T-cell (primary cell): ENCODE measurements around the gene DENND5A. TPM values are rescaled to one million over a fixed set of nuclear protein-coding genes. Genes with fewer than 3 reads are reported as not detected.

Experiments
- ATAC-seq, 4 experiments: fragments of 200-7000 bp in 3 of 4; fragments of 150-1000 bp in 1 of 4; cut with Tn5 transposase; replicated peaks in 1 of 4; 1 replicate in 3 of 4; 2 replicates in 1 of 4; pipeline ENCODE4 v1.10.0; 2021; ENCODE audit warnings: moderate library complexity in 3 of 4, mild to moderate bottlenecking in 2 of 4, moderate number of reproducible peaks in 1 of 4
- CTCF ChIA-PET, 2 donors: fragments of 300-600 bp; sonication (Branson Sonifier 250); formaldehyde crosslinking; loops; one replicate each; lab custom pipeline; 2022; ENCODE audit warnings: antibody characterized with exemption in 2 of 2; lab: Charles Lee
- POLR2A ChIA-PET, 2 donors: fragments of 300-600 bp; sonication (Branson Sonifier 250); formaldehyde crosslinking; loops; one replicate each; lab custom pipeline; 2022; ENCODE audit warnings: antibody characterized with exemption in 2 of 2; lab: Charles Lee
- DNase-seq, 35 experiments: peaks; one replicate each; pipeline versions ENCODE4 v3.0.0 to v3.0.0-alpha.2; 2013 to 2023
- H3K27ac ChIP-seq: one replicate; pipeline ENCODE4 v1.5.1; 2013; ENCODE audit warnings: low read length
- H3K27me3 ChIP-seq, 2 experiments: replicated peaks in 1 of 2; 1 replicate in 1 of 2; 2 replicates in 1 of 2; pipeline versions ENCODE4 v1.6.1 to v1.7.0; 2013; ENCODE audit warnings: low read length in 1 of 2, mixed read lengths in 1 of 2; ENCODE audit not compliant: control insufficient read depth in 2 of 2, insufficient read depth in 2 of 2; ENCODE audit errors: extremely low read depth in 1 of 2
- H3K36me3 ChIP-seq, 2 donors: 1 replicate in 1 of 2; 2 replicates in 1 of 2; pipeline versions ENCODE4 v1.6.1 to v1.7.0; 2013; ENCODE audit warnings: low read length in 1 of 2; ENCODE audit not compliant: control insufficient read depth in 2 of 2, insufficient read depth in 1 of 2; ENCODE audit errors: extremely low read depth in 1 of 2
- H3K4me1 ChIP-seq, 2 experiments: 1 replicate in 1 of 2; 2 replicates in 1 of 2; pipeline versions ENCODE4 v1.6.1 to v1.7.0; 2013; ENCODE audit warnings: low read length in 2 of 2, mixed read lengths in 1 of 2; ENCODE audit not compliant: insufficient read depth in 2 of 2, control insufficient read depth in 1 of 2; ENCODE audit errors: extremely low read depth in 1 of 2
- H3K4me3 ChIP-seq, 2 donors: 1 replicate in 1 of 2; 2 replicates in 1 of 2; pipeline versions ENCODE4 v1.5.1 to v1.7.0; 2013; ENCODE audit warnings: mild to moderate bottlenecking in 2 of 2, low read length in 1 of 2, moderate library complexity in 1 of 2; ENCODE audit not compliant: control insufficient read depth in 1 of 2; ENCODE audit errors: extremely low read depth in 1 of 2
- H3K9me3 ChIP-seq: 2 replicates; pipeline ENCODE4 v1.7.0; 2013
- H3K27ac Mint-ChIP-seq, 2 donors: one replicate each; pipeline ENCODE4 v1.8.0; 2020 to 2021; ENCODE audit warnings: mild to moderate bottlenecking in 2 of 2, mixed read lengths in 2 of 2
- H3K27me3 Mint-ChIP-seq, 2 donors: one replicate each; pipeline ENCODE4 v1.8.0; 2021 to 2022; ENCODE audit warnings: mixed read lengths in 2 of 2
- H3K36me3 Mint-ChIP-seq: one replicate; pipeline ENCODE4 v1.8.0; 2021; ENCODE audit warnings: mixed read lengths
- H3K4me1 Mint-ChIP-seq, 3 donors: one replicate each; pipeline ENCODE4 v1.8.0; 2020 to 2022; ENCODE audit warnings: mixed read lengths in 3 of 3, mild to moderate bottlenecking in 1 of 3
- H3K4me3 Mint-ChIP-seq, 3 donors: one replicate each; pipeline ENCODE4 v1.8.0; 2020 to 2022; ENCODE audit warnings: mild to moderate bottlenecking in 3 of 3, mixed read lengths in 3 of 3, moderate library complexity in 3 of 3
- H3K9me3 Mint-ChIP-seq, 3 donors: one replicate each; pipeline ENCODE4 v1.8.0; 2020 to 2022; ENCODE audit warnings: mixed read lengths in 3 of 3
- WGBS: methylation state at CpG from one replicate; pipeline ENCODE4 v1.1.5; 2013; ENCODE audit warnings: missing lambda C conversion rate; ENCODE audit not compliant: insufficient coverage; 5-methylcytosine and 5-hydroxymethylcytosine counted together
- total RNA-seq, 35 experiments: library from RNA in 6 of 35; stranded (reverse) in 6 of 35; fragments of 120-200 nt in 1 of 35; gene quantifications; one replicate each; pipeline versions ENCODE4 v1.2.1 to v1.2.4 and lab custom pipeline; 2013 to 2026

Gene DENND5A
- total RNA-seq, 5 donors from 2014 or later (not counting 1 experiment from before 2014, with no cell fraction given) = 57.8 to 151 (median 84.2) TPM

- no peaks in the 10 kb centered on the region for H3K9me3 ChIP-seq
- no peak for DNase-seq
- peaks cover 59 to 67% of the 10 kb centered on the region in 2 donors for H3K27me3 Mint-ChIP-seq
- H3K4me1 ChIP-seq = peaks cover 0 to 7% of the 10 kb centered on the region in 2 experiments
- no peaks in the 10 kb centered on the region for H3K36me3 Mint-ChIP-seq
- peaks cover 4 to 62% of the 10 kb centered on the region in 2 experiments for H3K27me3 ChIP-seq
- H3K9me3 Mint-ChIP-seq = no peaks in the 10 kb centered on the region
- CTCF ChIA-PET = no interaction called here
- H3K36me3 ChIP-seq = no peaks in the 10 kb centered on the region
- H3K27ac Mint-ChIP-seq = no peak within 1 kb of the TSS
- ATAC-seq = peak in 2 of 4 experiments; percentile 35 to 49
- 5% methylated on average over 102 of the region's 113 CpGs for WGBS
- H3K4me3 Mint-ChIP-seq = peak within 1 kb of the TSS; percentile 55 to 63 (median 55)
- no peak within 1 kb of the TSS for H3K4me3 ChIP-seq
- POLR2A ChIA-PET = no interaction called here
- H3K27ac ChIP-seq = no peak within 1 kb of the TSS
- peaks cover 10 to 19% (median 13%) of the 10 kb centered on the region in 3 donors for H3K4me1 Mint-ChIP-seq
Measured at GRCh38 chr11:9091044-9091922, 173.9 kb downstream of the DENND5A start, which contains the start of gene SCUBE2. TSS of gene SCUBE2 (minus strand) at chr11:9091599. CDS start at chr11:9091528, 71 bp downstream.

- Mint-ChIP-seq H3K4me1 (peaks cover 10 to 19% (median 13%) of the 10 kb centered on the region in 3 donors), H3K4me3 (peak overlapping the region; percentile 55), H3K27ac (no peak overlapping the region), H3K9me3 (no peaks in the 10 kb centered on the region), H3K36me3 (no peaks in the 10 kb centered on the region), H3K27me3 (peaks cover 57 to 64% of the 10 kb centered on the region in 2 donors)
- peaks cover 0 to 7% of the 10 kb centered on the region in 2 experiments for H3K4me1 ChIP-seq
- no peak for DNase-seq
- POLR2A ChIA-PET = no interaction called here
- no peak for ATAC-seq
- CTCF ChIA-PET = interaction anchor here in 1 of 2 donors (0.6 kb wide), 1 partner anchor 168 kb away, joined by 3 read pairs; no protein-coding TSS in a partner anchor
- WGBS = 44% methylated on average over 16 of the region's 20 CpGs
- no peaks in the 10 kb centered on the region for H3K9me3 ChIP-seq
- no peak overlapping the region for H3K4me3 ChIP-seq
- no peak overlapping the region for H3K27ac ChIP-seq
- H3K36me3 ChIP-seq = no peaks in the 10 kb centered on the region
- peaks cover 4 to 62% of the 10 kb centered on the region in 2 experiments for H3K27me3 ChIP-seq
Measured at GRCh38 chr11:9090488-9091043, 174.6 kb downstream of the DENND5A start.

- H3K4me3 Mint-ChIP-seq = no peak overlapping the region
- ATAC-seq = no peak
- ChIA-PET CTCF (interaction anchor here in 1 of 2 donors (0.6 kb wide), 1 partner anchor 281 kb away, joined by 4 read pairs; no protein-coding TSS in a partner anchor), POLR2A (no interaction called here)
- DNase-seq = no peak
- Histone ChIP-seq H3K4me1 (peaks cover 0 to 7% of the 10 kb centered on the region in 2 experiments), H3K4me3 (no peak overlapping the region), H3K9me3 (no peaks in the 10 kb centered on the region), H3K36me3 (no peaks in the 10 kb centered on the region), H3K27ac (no peak overlapping the region), H3K27me3 (peaks cover 4 to 54% of the 10 kb centered on the region in 2 experiments)
- 80% methylated on average over 4 of the region's 6 CpGs for WGBS
- H3K27me3 Mint-ChIP-seq = peaks cover 52 to 62% of the 10 kb centered on the region in 2 donors
- H3K36me3 Mint-ChIP-seq = no peaks in the 10 kb centered on the region
- no peak overlapping the region for H3K27ac Mint-ChIP-seq
- peaks cover 10 to 19% (median 13%) of the 10 kb centered on the region in 3 donors for H3K4me1 Mint-ChIP-seq
- H3K9me3 Mint-ChIP-seq = no peaks in the 10 kb centered on the region
Measured at GRCh38 chr11:9089636-9090035, 175.5 kb downstream of the DENND5A start.

- WGBS = 100% methylated on average over 2 of the region's 3 CpGs
- Mint-ChIP-seq H3K9me3 (no peaks in the 10 kb centered on the region), H3K27me3 (peaks cover 49 to 56% of the 10 kb centered on the region in 2 donors), H3K27ac (no peak overlapping the region), H3K36me3 (no peaks in the 10 kb centered on the region), H3K4me1 (peaks cover 10 to 19% (median 13%) of the 10 kb centered on the region in 3 donors), H3K4me3 (no peak overlapping the region)
- no peak for DNase-seq
- no peaks in the 10 kb centered on the region for H3K9me3 ChIP-seq
- ChIA-PET POLR2A (interaction anchor here in 1 of 2 donors (0.6 kb wide), 1 partner anchor 88 kb away, joined by 8 read pairs; no protein-coding TSS in a partner anchor), CTCF (no interaction called here)
- no peak overlapping the region for H3K27ac ChIP-seq
- H3K27me3 ChIP-seq = peaks cover 4 to 50% of the 10 kb centered on the region in 2 experiments
- ATAC-seq = no peak
- H3K4me1 ChIP-seq = peaks cover 0 to 7% of the 10 kb centered on the region in 2 experiments
- H3K4me3 ChIP-seq = no peak overlapping the region
- H3K36me3 ChIP-seq = no peaks in the 10 kb centered on the region
Measured at GRCh38 chr11:9089061-9089460, 176.1 kb downstream of the DENND5A start.

Other genes starting within 250 kb of the DENND5A start
- 1 to 10 TPM in 1 of 5 donors, under 1 TPM in 3, not detected in 1; 0.22 to 1.3 (median 0.77) TPM for gene SCUBE2, start 173.8 kb downstream of the DENND5A start, total RNA-seq
- 10 to 100 TPM; 29.0 to 55.6 (median 42.7) TPM for gene TMEM41B, start 49.2 kb upstream of the DENND5A start, total RNA-seq
- 10 to 100 TPM; 53.3 to 72.8 (median 61.2) TPM for gene IPO7, start 119.3 kb upstream of the DENND5A start, total RNA-seq
- 10 to 100 TPM; 30.1 to 51.2 (median 46.3) TPM for gene ZNF143, start 195.7 kb upstream of the DENND5A start, total RNA-seq